Measurements from ENCODE around the gene CACNA2D4.

CACNA2D4 gene

GRCh38 chr12:1842905-1843640, 75.4 kb downstream of the CACNA2D4 start:
- no peak for DNase-seq

GRCh38 chr12:1842183-1842904, 76.1 kb downstream of the CACNA2D4 start:
- no peak for DNase-seq

- DNase-seq, result no peak
Observed at GRCh38 chr12:1841586-1842182, 76.8 kb downstream of the CACNA2D4 start.

GRCh38 chr12:1840981-1841425, 77.4 kb downstream of the CACNA2D4 start:
- DNase-seq, result no peak

- no peak for DNase-seq
Observed at GRCh38 chr12:1839956-1840951, 78.2 kb downstream of the CACNA2D4 start.

GRCh38 chr12:1839464-1839863, 79.0 kb downstream of the CACNA2D4 start:
- no peak for DNase-seq

GRCh38 chr12:1838994-1839365, 79.5 kb downstream of the CACNA2D4 start:
- DNase-seq, result no peak

GRCh38 chr12:1838205-1838993, 80.1 kb downstream of the CACNA2D4 start:
- no peak for DNase-seq

- DNase-seq, result no peak
Observed at GRCh38 chr12:1837541-1838204, 80.8 kb downstream of the CACNA2D4 start.

- DNase-seq, result no peak
Observed at GRCh38 chr12:1836854-1837421, 81.5 kb downstream of the CACNA2D4 start.

- DNase-seq, result no peak
Observed at GRCh38 chr12:1836241-1836803, 82.1 kb downstream of the CACNA2D4 start.

- no peak for DNase-seq
Observed at GRCh38 chr12:1835211-1836131, 83.0 kb downstream of the CACNA2D4 start.

GRCh38 chr12:1834186-1834925, 84.1 kb downstream of the CACNA2D4 start:
- DNase-seq, result no peak

GRCh38 chr12:1833596-1834028, 84.8 kb downstream of the CACNA2D4 start:
- DNase-seq, result no peak

- no peak for DNase-seq
Observed at GRCh38 chr12:1832801-1833595, 85.5 kb downstream of the CACNA2D4 start.

- DNase-seq, result no peak
Observed at GRCh38 chr12:1830981-1831963, 87.2 kb downstream of the CACNA2D4 start.
